GM21825 (cell line): Measurements from ENCODE around the gene SPATA9.

Experiments
- ATAC-seq: cut with Tn5 transposase; IDR thresholded peaks from one replicate; pipeline ENCODE4 v1.9.1; 2021; ENCODE audit warnings: mild to moderate bottlenecking, moderate library complexity; ENCODE audit not compliant: unreplicated experiment

SPATA9 gene

GRCh38 chr5:95682891-95683290 lies at the start of gene SPATA9:
TSS of gene SPATA9 (minus strand) at chr5:95682991. CDS start at chr5:95682854, 137 bp downstream.
- ATAC-seq, result no peak

GRCh38 chr5:95731571-95732554 lies 49.1 kb upstream of the SPATA9 start:
- peak; percentile 32 for ATAC-seq

GRCh38 chr5:95730730-95731570 lies 48.2 kb upstream of the SPATA9 start, which contains the start of gene RHOBTB3:
TSS of gene RHOBTB3 (plus strand) at chr5:95731336. CDS start at chr5:95731683, 347 bp downstream.
- ATAC-seq, result peak; percentile 48

- no peak for ATAC-seq
Measured at GRCh38 chr5:95730011-95730700, 47.4 kb upstream of the SPATA9 start.

- no peak for ATAC-seq
Measured at GRCh38 chr5:95729115-95730010, 46.6 kb upstream of the SPATA9 start.

- no peak for ATAC-seq
Measured at GRCh38 chr5:95728494-95729114, 45.8 kb upstream of the SPATA9 start.

GRCh38 chr5:95727764-95728191 lies 45.0 kb upstream of the SPATA9 start:
- ATAC-seq, result peak; percentile 36

- no peak for ATAC-seq
Measured at GRCh38 chr5:95726811-95727763, 44.3 kb upstream of the SPATA9 start.

- ATAC-seq, result no peak
Measured at GRCh38 chr5:95725937-95726810, 43.4 kb upstream of the SPATA9 start.

- no peak for ATAC-seq
Measured at GRCh38 chr5:95725071-95725820, 42.5 kb upstream of the SPATA9 start.

GRCh38 chr5:95723632-95724369 lies 41.0 kb upstream of the SPATA9 start:
- no peak for ATAC-seq

- ATAC-seq, result no peak
Measured at GRCh38 chr5:95721582-95722295, 38.9 kb upstream of the SPATA9 start.

GRCh38 chr5:95720094-95720786 lies 37.4 kb upstream of the SPATA9 start:
- no peak for ATAC-seq

- no peak for ATAC-seq
Measured at GRCh38 chr5:95718738-95719137, 35.9 kb upstream of the SPATA9 start.

GRCh38 chr5:95718203-95718602 lies 35.4 kb upstream of the SPATA9 start:
- peak; percentile 89 for ATAC-seq
